ENCODE data around the gene MYH14. TPM values are rescaled to one million over a fixed set of nuclear protein-coding genes. Genes with fewer than 3 reads are reported as not detected.

MYH14 gene
- total and polyA plus RNA-seq, 2 of the 13 experiments (the other 11 are each of a cell fraction or from before 2014, with no cell fraction given): 5.5 to 5.8 TPM

DNA sequence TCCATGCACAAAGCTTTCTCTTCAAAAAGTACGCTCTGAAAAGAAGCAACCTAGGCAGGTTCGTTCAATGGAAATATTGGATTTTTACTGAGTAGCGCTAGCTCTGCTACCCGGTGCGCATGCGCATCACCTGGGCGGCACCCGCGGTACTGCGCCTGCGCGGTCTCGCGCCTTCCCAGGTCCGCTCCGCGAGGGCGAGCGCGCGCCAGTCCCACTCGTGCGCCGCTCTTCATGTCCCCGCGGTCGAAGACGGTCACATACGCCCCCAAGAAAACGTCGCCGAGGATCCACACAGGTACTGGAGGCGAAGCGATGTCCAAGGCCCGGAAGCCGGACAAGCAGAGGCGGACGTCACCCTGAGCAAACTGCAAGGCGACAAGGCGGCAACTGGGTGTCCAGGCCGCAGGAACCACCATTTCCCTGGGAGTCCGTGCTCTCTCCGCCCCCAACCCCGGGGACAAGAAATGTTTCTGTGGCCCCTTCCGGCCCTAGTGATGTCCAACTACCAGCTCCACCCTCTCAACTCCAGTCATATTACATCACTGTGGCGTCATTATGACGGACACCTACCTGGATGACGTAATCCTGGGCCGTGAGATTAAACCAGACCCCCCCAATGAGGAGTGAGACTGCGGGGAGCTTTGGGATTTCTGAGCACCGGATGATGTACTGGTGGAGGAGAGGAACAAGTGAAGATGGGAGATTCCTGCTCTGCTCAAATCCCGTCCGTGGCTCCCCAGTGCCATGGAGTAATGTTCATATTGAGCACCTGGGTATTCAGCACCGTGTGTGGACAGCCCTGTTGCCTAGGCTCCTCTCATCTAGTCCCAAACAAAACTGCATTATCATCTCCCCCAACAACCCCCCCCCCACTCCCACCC, 130.6 kb downstream of the MYH14 start (continued):
- TF ChIP-seq, protein P1, sequence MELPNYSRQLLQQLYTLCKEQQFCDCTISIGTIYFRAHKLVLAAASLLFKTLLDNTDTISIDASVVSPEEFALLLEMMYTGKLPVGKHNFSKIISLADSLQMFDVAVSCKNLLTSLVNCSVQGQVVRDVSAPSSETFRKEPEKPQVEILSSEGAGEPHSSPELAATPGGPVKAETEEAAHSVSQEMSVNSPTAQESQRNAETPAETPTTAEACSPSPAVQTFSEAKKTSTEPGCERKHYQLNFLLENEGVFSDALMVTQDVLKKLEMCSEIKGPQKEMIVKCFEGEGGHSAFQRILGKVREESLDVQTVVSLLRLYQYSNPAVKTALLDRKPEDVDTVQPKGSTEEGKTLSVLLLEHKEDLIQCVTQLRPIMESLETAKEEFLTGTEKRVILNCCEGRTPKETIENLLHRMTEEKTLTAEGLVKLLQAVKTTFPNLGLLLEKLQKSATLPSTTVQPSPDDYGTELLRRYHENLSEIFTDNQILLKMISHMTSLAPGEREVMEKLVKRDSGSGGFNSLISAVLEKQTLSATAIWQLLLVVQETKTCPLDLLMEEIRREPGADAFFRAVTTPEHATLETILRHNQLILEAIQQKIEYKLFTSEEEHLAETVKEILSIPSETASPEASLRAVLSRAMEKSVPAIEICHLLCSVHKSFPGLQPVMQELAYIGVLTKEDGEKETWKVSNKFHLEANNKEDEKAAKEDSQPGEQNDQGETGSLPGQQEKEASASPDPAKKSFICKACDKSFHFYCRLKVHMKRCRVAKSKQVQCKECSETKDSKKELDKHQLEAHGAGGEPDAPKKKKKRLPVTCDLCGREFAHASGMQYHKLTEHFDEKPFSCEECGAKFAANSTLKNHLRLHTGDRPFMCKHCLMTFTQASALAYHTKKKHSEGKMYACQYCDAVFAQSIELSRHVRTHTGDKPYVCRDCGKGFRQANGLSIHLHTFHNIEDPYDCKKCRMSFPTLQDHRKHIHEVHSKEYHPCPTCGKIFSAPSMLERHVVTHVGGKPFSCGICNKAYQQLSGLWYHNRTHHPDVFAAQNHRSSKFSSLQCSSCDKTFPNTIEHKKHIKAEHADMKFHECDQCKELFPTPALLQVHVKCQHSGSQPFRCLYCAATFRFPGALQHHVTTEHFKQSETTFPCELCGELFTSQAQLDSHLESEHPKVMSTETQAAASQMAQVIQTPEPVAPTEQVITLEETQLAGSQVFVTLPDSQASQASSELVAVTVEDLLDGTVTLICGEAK (IDR thresholded peaks at IDR 0.05): no peak
- TF ChIP-seq, protein P1 (CRISPR knock-in tag; IDR thresholded peaks at IDR 0.05): peak; percentile 78
- TF ChIP-seq, protein P2, sequence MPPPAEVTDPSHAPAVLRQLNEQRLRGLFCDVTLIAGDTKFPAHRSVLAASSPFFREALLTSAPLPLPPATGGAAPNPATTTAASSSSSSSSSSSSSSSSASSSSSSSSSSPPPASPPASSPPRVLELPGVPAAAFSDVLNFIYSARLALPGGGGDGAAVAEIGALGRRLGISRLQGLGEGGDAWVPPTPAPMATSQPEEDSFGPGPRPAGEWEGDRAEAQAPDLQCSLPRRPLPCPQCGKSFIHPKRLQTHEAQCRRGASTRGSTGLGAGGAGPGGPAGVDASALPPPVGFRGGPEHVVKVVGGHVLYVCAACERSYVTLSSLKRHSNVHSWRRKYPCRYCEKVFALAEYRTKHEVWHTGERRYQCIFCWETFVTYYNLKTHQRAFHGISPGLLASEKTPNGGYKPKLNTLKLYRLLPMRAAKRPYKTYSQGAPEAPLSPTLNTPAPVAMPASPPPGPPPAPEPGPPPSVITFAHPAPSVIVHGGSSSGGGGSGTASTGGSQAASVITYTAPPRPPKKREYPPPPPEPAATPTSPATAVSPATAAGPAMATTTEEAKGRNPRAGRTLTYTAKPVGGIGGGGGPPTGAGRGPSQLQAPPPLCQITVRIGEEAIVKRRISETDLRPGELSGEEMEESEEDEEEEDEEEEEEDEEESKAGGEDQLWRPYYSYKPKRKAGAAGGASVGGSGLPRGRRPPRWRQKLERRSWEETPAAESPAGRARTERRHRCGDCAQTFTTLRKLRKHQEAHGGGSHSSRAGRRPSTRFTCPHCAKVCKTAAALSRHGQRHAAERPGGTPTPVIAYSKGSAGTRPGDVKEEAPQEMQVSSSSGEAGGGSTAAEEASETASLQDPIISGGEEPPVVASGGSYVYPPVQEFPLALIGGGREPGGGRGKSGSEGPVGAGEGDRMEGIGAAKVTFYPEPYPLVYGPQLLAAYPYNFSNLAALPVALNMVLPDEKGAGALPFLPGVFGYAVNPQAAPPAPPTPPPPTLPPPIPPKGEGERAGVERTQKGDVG (CRISPR knock-in tag; IDR thresholded peaks at IDR 0.05; ENCODE audit: borderline replicate concordance): no peak
- TF ChIP-seq ZNF24 (IDR thresholded peaks at IDR 0.05) (no peak), FOSL1 (CRISPR knock-in tag; IDR thresholded peaks at IDR 0.05; ENCODE audit: borderline replicate concordance) (peak; percentile 35; the same call in 1 of the 2 replicates), ZNF44 (CRISPR knock-in tag; IDR thresholded peaks at IDR 0.05) (no peak), CEBPG (CRISPR knock-in tag; IDR thresholded peaks at IDR 0.05) (peak; percentile 28; the same call in 1 of the 2 replicates), KLF9 (CRISPR knock-in tag; IDR thresholded peaks at IDR 0.05; ENCODE audit: low read depth) (no peak), SIX1 (CRISPR knock-in tag; IDR thresholded peaks at IDR 0.05; ENCODE audit: borderline replicate concordance) (no peak), ZNF781 (CRISPR knock-in tag; IDR thresholded peaks at IDR 0.05; ENCODE audit: borderline replicate concordance, not compliant biosample characterization) (peak; percentile 86), MED13 (CRISPR knock-in tag; IDR thresholded peaks at IDR 0.05) (peak; percentile 34; the same call in 1 of the 2 replicates), ZFP37 (CRISPR knock-in tag; IDR thresholded peaks at IDR 0.05; ENCODE audit: borderline replicate concordance) (peak; percentile 94), ARNTL (CRISPR knock-in tag; IDR thresholded peaks at IDR 0.05) (no peak)
- TF ChIP-seq, protein P3, sequence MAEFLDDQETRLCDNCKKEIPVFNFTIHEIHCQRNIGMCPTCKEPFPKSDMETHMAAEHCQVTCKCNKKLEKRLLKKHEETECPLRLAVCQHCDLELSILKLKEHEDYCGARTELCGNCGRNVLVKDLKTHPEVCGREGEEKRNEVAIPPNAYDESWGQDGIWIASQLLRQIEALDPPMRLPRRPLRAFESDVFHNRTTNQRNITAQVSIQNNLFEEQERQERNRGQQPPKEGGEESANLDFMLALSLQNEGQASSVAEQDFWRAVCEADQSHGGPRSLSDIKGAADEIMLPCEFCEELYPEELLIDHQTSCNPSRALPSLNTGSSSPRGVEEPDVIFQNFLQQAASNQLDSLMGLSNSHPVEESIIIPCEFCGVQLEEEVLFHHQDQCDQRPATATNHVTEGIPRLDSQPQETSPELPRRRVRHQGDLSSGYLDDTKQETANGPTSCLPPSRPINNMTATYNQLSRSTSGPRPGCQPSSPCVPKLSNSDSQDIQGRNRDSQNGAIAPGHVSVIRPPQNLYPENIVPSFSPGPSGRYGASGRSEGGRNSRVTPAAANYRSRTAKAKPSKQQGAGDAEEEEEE (CRISPR knock-in tag; IDR thresholded peaks at IDR 0.05; ENCODE audit: borderline replicate concordance): no peak
